BLaER1 (cell line): ENCODE measurements around the gene UQCR10.

Experiments
- H3K27ac ChIP-seq: shearing (Covaris generic); formaldehyde crosslinking; 2 replicates; pipeline ENCODE4 v1.8.1; 2022
- H3K27me3 ChIP-seq: shearing (Covaris generic); formaldehyde crosslinking; 2 replicates; pipeline ENCODE4 v1.8.1; 2022
- H3K36me3 ChIP-seq: shearing (Covaris generic); formaldehyde crosslinking; 2 replicates; pipeline ENCODE4 v1.8.1; 2022
- H3K4me1 ChIP-seq: shearing (Covaris generic); formaldehyde crosslinking; 2 replicates; pipeline ENCODE4 v1.8.1; 2022
- H3K4me2 ChIP-seq: shearing (Covaris generic); formaldehyde crosslinking; 2 replicates; pipeline ENCODE4 v1.8.1; 2022
- H3K4me3 ChIP-seq: shearing (Covaris generic); formaldehyde crosslinking; 2 replicates; pipeline ENCODE4 v1.8.1; 2022
- H3K9ac ChIP-seq: shearing (Covaris generic); formaldehyde crosslinking; 2 replicates; pipeline ENCODE4 v1.8.1; 2022
- H3K9me3 ChIP-seq: shearing (Covaris generic); formaldehyde crosslinking; 2 replicates; pipeline ENCODE4 v1.8.1; 2022
- H4K20me1 ChIP-seq: shearing (Covaris generic); formaldehyde crosslinking; 2 replicates; pipeline ENCODE4 v1.8.1; 2022
- Cebpa-rat ChIP-seq: shearing (Covaris generic); IDR thresholded peaks from 2 replicates; pipeline ENCODE4 v1.8.1; 2022

Gene UQCR10

DNA sequence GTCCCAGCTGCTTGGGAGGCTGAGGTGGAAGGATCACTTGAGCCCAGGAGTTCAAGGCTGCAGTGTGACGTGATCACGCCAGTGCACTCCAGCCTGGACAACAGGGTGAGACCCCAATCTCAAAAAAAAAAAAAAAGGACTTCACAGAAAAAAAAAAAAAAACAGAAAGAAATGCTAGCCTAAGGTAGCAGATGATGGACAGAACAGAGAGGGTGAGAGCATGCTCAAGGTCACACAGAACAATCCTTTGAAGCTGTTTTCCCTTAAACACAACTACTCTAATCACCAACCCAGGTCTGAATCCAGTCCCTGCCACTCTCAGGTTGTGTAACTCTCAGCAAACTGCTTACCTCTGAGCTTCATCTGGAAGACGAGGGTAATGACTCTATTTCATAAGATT lies 10.1 kb upstream of the UQCR10 start:
- H4K20me1 ChIP-seq = peaks cover 6% of the 10 kb centered on the region; the same call in 1 of the 2 replicates
- no peak overlapping the region for H3K9ac ChIP-seq
- no peaks in the 10 kb centered on the region for H3K9me3 ChIP-seq
- TF ChIP-seq Cebpa-rat = no peak
- H3K27ac ChIP-seq = 0 out of 2 replicates have a peak overlapping the region, but pooled peaks have one; percentile 75
- H3K4me1 ChIP-seq = peaks cover 70% of the 10 kb centered on the region
- H3K4me3 ChIP-seq = no peak overlapping the region
- H3K36me3 ChIP-seq = peaks cover 18% of the 10 kb centered on the region; the same call in 1 of the 2 replicates
- peak overlapping the region; percentile 82 for H3K4me2 ChIP-seq
- no peaks in the 10 kb centered on the region for H3K27me3 ChIP-seq

- Histone ChIP-seq H3K4me1 (peaks cover 67% of the 10 kb centered on the region), H3K4me2 (peak overlapping the region; percentile 82), H3K36me3 (0 out of 2 replicates have a peak, but pooled peaks cover 10% of the 10 kb centered on the region), H3K27ac (peak overlapping the region; percentile 75), H3K9ac (peak overlapping the region; percentile 71), H3K4me3 (no peak overlapping the region), H3K9me3 (no peaks in the 10 kb centered on the region), H4K20me1 (peaks cover 5% of the 10 kb centered on the region; the same call in 1 of the 2 replicates), H3K27me3 (no peaks in the 10 kb centered on the region)
- no peak for TF ChIP-seq Cebpa-rat
Measured at GRCh38 chr22:29758068-29758622, 9.0 kb upstream of the UQCR10 start.

- Histone ChIP-seq H3K27me3 (no peaks in the 10 kb centered on the region), H3K9ac (peak overlapping the region; percentile 71), H3K36me3 (0 out of 2 replicates have a peak, but pooled peaks cover 7% of the 10 kb centered on the region), H3K4me3 (no peak overlapping the region), H3K27ac (peak overlapping the region; percentile 75), H3K4me1 (peaks cover 67% of the 10 kb centered on the region), H3K9me3 (no peaks in the 10 kb centered on the region), H4K20me1 (peaks cover 5% of the 10 kb centered on the region; the same call in 1 of the 2 replicates), H3K4me2 (peak overlapping the region; percentile 82)
- TF ChIP-seq Cebpa-rat = no peak
Measured at GRCh38 chr22:29758959-29759358, 8.2 kb upstream of the UQCR10 start.

DNA sequence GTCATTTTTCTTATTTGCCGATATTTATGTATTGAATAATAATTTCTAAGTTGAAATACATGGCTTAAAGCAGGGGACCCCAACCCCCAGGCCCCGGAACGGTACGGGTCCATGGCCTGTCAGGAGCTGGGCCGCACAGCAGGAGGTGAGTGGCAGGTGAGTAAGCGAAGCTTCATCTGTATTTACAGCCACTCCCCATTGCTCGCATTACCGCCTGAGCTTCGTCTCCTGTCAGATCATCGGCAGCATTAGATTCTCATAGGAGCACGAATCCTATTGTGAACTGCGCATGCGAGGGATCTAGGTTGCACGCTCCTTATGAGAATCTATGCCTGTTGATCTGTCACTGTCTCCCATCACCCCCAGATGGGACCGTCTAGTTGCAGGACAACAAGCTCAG lies 4.9 kb upstream of the UQCR10 start:
- no peak overlapping the region for H3K9ac ChIP-seq
- H3K27ac ChIP-seq = no peak overlapping the region
- H4K20me1 ChIP-seq = peaks cover 5% of the 10 kb centered on the region; the same call in 1 of the 2 replicates
- no peaks in the 10 kb centered on the region for H3K27me3 ChIP-seq
- H3K4me2 ChIP-seq = no peak overlapping the region
- no peaks in the 10 kb centered on the region for H3K36me3 ChIP-seq
- H3K4me1 ChIP-seq = peaks cover 56% of the 10 kb centered on the region
- no peak for TF ChIP-seq Cebpa-rat
- H3K9me3 ChIP-seq = no peaks in the 10 kb centered on the region
- no peak overlapping the region for H3K4me3 ChIP-seq

- no peaks in the 10 kb centered on the region for H3K9me3 ChIP-seq
- peak overlapping the region; percentile 87 for H3K4me3 ChIP-seq
- H3K4me1 ChIP-seq = peaks cover 37% of the 10 kb centered on the region
- TF ChIP-seq Cebpa-rat = no peak
- peak overlapping the region; percentile 93 for H3K4me2 ChIP-seq
- peaks cover 26% of the 10 kb centered on the region for H4K20me1 ChIP-seq
- H3K27ac ChIP-seq = peak overlapping the region; percentile 90
- H3K36me3 ChIP-seq = peaks cover 27% of the 10 kb centered on the region
- H3K9ac ChIP-seq = peak overlapping the region; percentile 93
- H3K27me3 ChIP-seq = no peaks in the 10 kb centered on the region
Measured at GRCh38 chr22:29765905-29766631, 1.1 kb upstream of the UQCR10 start.

- Histone ChIP-seq H3K4me2 (peak within 1 kb of the TSS; percentile 93), H3K4me1 (peaks cover 37% of the 10 kb centered on the region), H3K9ac (peak within 1 kb of the TSS; percentile 93), H3K27me3 (no peaks in the 10 kb centered on the region), H4K20me1 (peaks cover 26% of the 10 kb centered on the region), H3K4me3 (peak within 1 kb of the TSS; percentile 87), H3K27ac (peak within 1 kb of the TSS; percentile 90), H3K9me3 (no peaks in the 10 kb centered on the region), H3K36me3 (peaks cover 33% of the 10 kb centered on the region)
- TF ChIP-seq Cebpa-rat = no peak
Measured at GRCh38 chr22:29766632-29767170, 468 bp upstream of the UQCR10 start, which contains the start of gene ZMAT5. ZMAT5 (minus strand) TSS chr22:29767007; CDS start chr22:29748544, 18,463 bp downstream.

DNA sequence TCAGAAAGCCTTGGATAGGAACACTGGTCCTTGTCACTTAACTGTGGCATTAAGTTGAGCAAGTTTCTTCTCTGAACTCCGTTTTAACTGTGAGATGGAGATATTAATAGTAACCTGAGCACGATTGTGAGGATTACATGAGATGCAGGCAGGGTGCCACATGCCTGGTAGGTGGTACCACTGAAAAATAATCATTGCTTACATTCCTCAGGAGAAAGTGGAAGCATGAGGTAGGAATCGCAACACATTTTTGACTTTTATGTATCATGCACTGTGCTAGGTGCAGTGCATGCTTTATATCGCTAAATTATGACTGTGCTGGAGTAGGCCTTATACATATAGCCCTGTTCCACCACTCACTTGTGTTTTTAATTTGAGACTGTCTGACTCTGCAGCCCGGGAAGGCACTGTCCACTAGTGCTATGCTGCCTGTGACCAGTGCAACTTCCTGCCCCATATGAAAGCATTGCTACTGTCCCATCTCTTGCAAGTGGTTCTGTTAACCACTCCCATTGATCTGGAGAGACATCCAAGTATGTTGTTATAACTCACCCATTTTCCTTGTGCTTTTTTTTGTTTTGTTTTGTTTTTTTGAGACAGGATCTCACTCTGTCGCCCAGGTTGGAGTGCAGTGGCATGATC lies 1.0 kb downstream of the UQCR10 start:
- Histone ChIP-seq H3K27ac (peak overlapping the region; percentile 90), H3K4me2 (peak overlapping the region; percentile 93), H3K9me3 (no peaks in the 10 kb centered on the region), H3K4me3 (peak overlapping the region; percentile 87), H3K36me3 (peaks cover 33% of the 10 kb centered on the region), H3K9ac (peak overlapping the region; percentile 93), H3K4me1 (peaks cover 37% of the 10 kb centered on the region), H3K27me3 (no peaks in the 10 kb centered on the region), H4K20me1 (peaks cover 26% of the 10 kb centered on the region)
- no peak for TF ChIP-seq Cebpa-rat

GRCh38 chr22:29769723-29770321 lies 2.7 kb downstream of the UQCR10 start:
- Histone ChIP-seq H3K9ac (no peak overlapping the region), H3K4me3 (no peak overlapping the region), H3K9me3 (no peaks in the 10 kb centered on the region), H3K27ac (no peak overlapping the region), H3K4me2 (no peak overlapping the region), H3K27me3 (no peaks in the 10 kb centered on the region), H3K36me3 (peaks cover 33% of the 10 kb centered on the region), H4K20me1 (peaks cover 26% of the 10 kb centered on the region), H3K4me1 (peaks cover 27% of the 10 kb centered on the region)
- TF ChIP-seq Cebpa-rat = no peak

DNA sequence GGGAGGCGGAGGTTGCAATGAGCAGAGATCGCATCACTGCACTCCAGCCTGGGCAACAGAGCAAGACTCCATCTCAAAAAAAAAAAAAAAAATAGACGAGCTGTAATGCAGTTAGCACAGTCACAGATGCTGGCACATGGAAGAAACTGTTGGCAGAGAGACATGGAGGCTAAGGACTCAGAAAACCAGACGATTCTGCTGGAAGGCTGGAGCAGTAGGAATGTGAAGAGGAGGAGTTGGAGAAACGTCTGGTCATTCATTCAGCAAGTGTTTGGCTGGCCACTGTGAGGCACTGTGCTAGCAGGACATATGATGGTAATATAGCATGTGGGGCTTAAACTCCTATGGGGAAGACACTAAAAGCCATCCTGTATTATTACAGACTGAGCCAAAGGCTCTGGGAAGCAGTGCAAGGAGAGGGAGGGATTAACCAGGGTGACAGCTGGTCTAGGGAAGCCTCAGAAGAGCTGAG lies 5.0 kb downstream of the UQCR10 start:
- no peak for TF ChIP-seq Cebpa-rat
- H3K4me1 ChIP-seq = peaks cover 16% of the 10 kb centered on the region
- no peak overlapping the region for H3K4me2 ChIP-seq
- peaks cover 26% of the 10 kb centered on the region for H4K20me1 ChIP-seq
- H3K9ac ChIP-seq = no peak overlapping the region
- H3K27ac ChIP-seq = no peak overlapping the region
- H3K36me3 ChIP-seq = peaks cover 33% of the 10 kb centered on the region
- H3K4me3 ChIP-seq = no peak overlapping the region
- no peaks in the 10 kb centered on the region for H3K27me3 ChIP-seq
- H3K9me3 ChIP-seq = no peaks in the 10 kb centered on the region
